ENCODE measurements around the gene NPFFR1. TPM values are rescaled to one million over a fixed set of nuclear protein-coding genes. Genes with fewer than 3 reads are reported as not detected.
"Not testable (repeated sequence)": the region's sequence is repeated elsewhere in the genome, so short reads cannot be mapped to it uniquely, and the experiment has no call there.

The NPFFR1 gene
- total and polyA plus RNA-seq, 9 donors = 0.02 to 0.14 (median 0.05) TPM; not detected in 1

DNA sequence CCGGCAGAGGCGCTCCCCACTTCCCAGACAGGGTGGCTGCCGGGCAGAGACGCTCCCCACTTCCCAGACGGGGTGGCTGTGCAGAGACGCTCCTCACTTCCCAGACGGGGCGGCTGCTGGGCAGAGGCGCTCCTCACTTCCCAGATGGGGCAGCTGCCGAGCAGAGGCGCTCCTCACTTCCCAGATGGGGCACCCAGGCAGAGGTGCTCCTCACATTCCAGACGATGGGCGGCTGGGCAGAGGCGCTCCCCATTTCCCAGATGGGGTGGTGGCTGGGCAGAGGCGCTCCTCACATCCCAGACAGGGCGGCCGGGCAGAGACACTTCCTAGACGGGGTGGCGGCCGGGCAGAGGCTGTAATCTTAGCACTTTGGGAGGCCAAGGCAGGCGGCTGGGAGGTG lies 43.8 kb downstream of the NPFFR1 start:
- not testable (repeated sequence) for H3K36me3 ChIP-seq (ENCODE audit: control insufficient read depth, insufficient read depth, low read length); H3K27ac ChIP-seq (ENCODE audit: low read length); H3K9me3 ChIP-seq (replicated peaks; ENCODE audit: control insufficient read depth, low read depth, low read length); H3K4me3 ChIP-seq (ENCODE audit: low read length); H3K27me3 ChIP-seq (ENCODE audit: control insufficient read depth, insufficient read depth, low read length); DNase-seq; H3K4me1 ChIP-seq (ENCODE audit: control insufficient read depth, insufficient read depth, low read length)
- 84% methylated on average over 13 of the region's 21 CpGs for WGBS (ENCODE audit: insufficient coverage)

DNA sequence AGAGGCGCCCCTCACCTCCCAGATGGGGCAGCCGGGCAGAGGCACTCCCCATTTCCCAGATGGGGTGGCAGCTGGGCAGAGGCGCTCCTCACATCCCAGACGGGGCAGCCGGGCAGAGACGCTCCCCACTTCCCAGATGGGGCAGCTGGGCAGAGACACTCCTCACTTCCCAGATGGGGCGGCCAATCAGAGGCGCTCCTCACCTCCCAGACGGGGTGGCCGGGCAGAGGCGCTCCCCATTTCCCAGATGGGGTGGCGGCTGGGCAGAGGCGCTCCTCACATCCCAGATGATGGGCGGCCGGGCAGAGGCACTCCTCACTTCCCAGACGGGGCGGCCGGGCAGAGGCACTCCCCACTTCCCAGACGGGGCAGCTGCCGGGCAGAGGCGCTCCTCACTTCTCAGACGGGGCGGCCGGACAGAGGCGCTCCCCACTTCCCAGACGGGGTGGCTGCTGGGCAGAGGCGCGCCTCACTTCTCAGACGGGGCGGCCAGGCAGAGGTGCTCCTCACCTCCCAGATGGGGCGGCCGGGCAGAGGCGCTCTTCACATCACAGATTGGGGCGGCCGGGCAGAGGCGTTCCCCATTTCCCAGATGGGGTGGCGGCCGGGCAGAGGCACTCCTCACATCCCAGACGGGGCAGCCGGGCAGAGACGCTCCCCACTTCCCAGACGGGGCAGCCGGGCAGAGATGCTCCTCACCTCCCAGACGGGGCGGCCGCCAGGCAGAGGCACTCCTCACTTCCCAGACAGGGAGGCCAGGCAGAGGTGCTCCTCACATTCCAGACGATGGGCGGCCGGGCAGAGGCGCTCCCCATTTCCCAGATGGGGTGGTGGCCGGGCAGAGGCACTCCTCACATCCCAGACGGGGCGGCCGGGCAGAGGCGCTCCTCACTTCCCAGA lies 44.5 kb downstream of the NPFFR1 start:
- not testable (repeated sequence) for H3K36me3 ChIP-seq (ENCODE audit: control insufficient read depth, insufficient read depth, low read length); H3K4me3 ChIP-seq (ENCODE audit: low read length); H3K9me3 ChIP-seq (replicated peaks; ENCODE audit: control insufficient read depth, low read depth, low read length); H3K4me1 ChIP-seq (ENCODE audit: control insufficient read depth, insufficient read depth, low read length); H3K27me3 ChIP-seq (ENCODE audit: control insufficient read depth, insufficient read depth, low read length); DNase-seq; H3K27ac ChIP-seq (ENCODE audit: low read length)
- WGBS (ENCODE audit: insufficient coverage) = 94% methylated on average over 40 of the region's 55 CpGs

GRCh38 chr10:70237958-70238536 lies 45.8 kb downstream of the NPFFR1 start:
- H3K9me3 ChIP-seq (replicated peaks; ENCODE audit: control insufficient read depth, low read depth, low read length); H3K27ac ChIP-seq (ENCODE audit: low read length): not testable (repeated sequence)
- no CpG with 5 or more reads among the region's 6 CpGs for WGBS (ENCODE audit: insufficient coverage)

DNA sequence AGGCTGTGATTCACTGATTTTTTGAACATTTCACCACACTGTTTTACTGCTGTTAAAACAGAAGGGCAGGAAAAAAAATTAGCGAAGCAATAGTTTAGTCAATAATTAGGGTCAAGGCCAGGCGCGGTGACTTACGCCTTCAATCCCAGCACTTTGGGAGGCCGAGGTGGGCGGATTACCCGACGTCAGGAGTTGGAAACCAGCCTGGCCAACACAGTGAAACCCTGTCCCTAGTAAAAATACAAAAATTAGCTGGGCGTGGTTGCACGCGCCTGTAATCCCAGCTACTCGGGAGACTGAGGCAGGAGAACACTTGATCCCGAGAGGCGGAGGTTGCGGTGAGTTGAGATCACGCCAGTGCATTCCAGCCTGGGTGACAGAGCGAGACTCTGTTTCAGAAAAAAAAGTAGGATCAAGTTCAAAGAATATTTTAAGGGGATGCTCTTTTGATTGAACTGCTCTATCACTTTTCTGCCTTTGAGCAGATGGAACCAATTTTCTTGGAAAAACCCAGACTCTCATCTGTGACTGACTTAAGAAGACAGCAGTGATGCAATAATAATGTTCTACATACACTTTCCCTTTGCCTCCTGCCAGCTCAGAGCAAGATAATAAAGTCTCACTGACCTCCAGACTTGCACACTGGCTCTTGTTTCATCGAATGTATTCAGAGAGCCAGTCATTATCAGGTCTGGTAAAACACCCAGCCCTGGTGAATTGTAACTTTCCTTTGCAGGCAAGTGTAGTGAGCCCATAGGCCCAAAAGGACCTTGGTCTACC lies 48.9 kb downstream of the NPFFR1 start:
- WGBS (ENCODE audit: insufficient coverage) = 61% methylated on average over 15 of the region's 18 CpGs
- H3K27me3 ChIP-seq (ENCODE audit: control insufficient read depth, insufficient read depth, low read length) = no peaks in the 10 kb centered on the region
- DNase-seq = peak; percentile 64

More at GRCh38 chr10:70237958-70238536, 45.8 kb downstream of the NPFFR1 start:
- not testable (repeated sequence) for H3K4me3 ChIP-seq (ENCODE audit: low read length); H3K36me3 ChIP-seq (ENCODE audit: control insufficient read depth, insufficient read depth, low read length); H3K27me3 ChIP-seq (ENCODE audit: control insufficient read depth, insufficient read depth, low read length); H3K4me1 ChIP-seq (ENCODE audit: control insufficient read depth, insufficient read depth, low read length); DNase-seq

DNA sequence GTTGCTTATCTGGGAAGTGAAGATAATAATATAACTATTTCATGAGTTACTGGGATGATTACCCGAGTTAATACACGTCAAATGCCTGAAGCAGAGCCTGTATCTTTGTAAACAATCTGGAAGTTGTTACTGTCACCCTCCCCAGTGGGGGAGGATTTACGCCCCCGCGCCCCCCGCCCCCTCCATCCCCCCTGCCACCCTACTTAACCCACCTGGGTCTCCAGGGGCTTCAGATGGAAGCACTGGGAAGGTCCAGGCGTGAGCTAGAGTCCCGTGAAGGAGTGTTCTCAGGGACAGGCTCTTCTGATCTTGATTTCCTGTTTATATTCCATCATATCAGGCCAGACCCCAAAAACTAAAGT lies 49.9 kb downstream of the NPFFR1 start:
- DNase-seq = no peak
- no peaks in the 10 kb centered on the region for H3K36me3 ChIP-seq (ENCODE audit: control insufficient read depth, insufficient read depth, low read length)
- H3K4me3 ChIP-seq (ENCODE audit: low read length) = peak overlapping the region; percentile 86
- peaks cover 3% of the 10 kb centered on the region for H3K4me1 ChIP-seq (ENCODE audit: control insufficient read depth, insufficient read depth, low read length)
- H3K9me3 ChIP-seq (replicated peaks; ENCODE audit: control insufficient read depth, low read depth, low read length) = no peaks in the 10 kb centered on the region
- peak overlapping the region; percentile 71 for H3K27ac ChIP-seq (ENCODE audit: low read length)
- WGBS (ENCODE audit: insufficient coverage) = no CpG with 5 or more reads among the region's 8 CpGs
- no peaks in the 10 kb centered on the region for H3K27me3 ChIP-seq (ENCODE audit: control insufficient read depth, insufficient read depth, low read length)

More for the DNA sequence above, 48.9 kb downstream of the NPFFR1 start:
- H3K9me3 ChIP-seq (replicated peaks; ENCODE audit: control insufficient read depth, low read depth, low read length) = no peaks in the 10 kb centered on the region
- H3K4me1 ChIP-seq (ENCODE audit: control insufficient read depth, insufficient read depth, low read length) = peaks cover 3% of the 10 kb centered on the region
- H3K4me3 ChIP-seq (ENCODE audit: low read length) = no peak overlapping the region
- no peaks in the 10 kb centered on the region for H3K36me3 ChIP-seq (ENCODE audit: control insufficient read depth, insufficient read depth, low read length)
- no peak overlapping the region for H3K27ac ChIP-seq (ENCODE audit: low read length)

DNA sequence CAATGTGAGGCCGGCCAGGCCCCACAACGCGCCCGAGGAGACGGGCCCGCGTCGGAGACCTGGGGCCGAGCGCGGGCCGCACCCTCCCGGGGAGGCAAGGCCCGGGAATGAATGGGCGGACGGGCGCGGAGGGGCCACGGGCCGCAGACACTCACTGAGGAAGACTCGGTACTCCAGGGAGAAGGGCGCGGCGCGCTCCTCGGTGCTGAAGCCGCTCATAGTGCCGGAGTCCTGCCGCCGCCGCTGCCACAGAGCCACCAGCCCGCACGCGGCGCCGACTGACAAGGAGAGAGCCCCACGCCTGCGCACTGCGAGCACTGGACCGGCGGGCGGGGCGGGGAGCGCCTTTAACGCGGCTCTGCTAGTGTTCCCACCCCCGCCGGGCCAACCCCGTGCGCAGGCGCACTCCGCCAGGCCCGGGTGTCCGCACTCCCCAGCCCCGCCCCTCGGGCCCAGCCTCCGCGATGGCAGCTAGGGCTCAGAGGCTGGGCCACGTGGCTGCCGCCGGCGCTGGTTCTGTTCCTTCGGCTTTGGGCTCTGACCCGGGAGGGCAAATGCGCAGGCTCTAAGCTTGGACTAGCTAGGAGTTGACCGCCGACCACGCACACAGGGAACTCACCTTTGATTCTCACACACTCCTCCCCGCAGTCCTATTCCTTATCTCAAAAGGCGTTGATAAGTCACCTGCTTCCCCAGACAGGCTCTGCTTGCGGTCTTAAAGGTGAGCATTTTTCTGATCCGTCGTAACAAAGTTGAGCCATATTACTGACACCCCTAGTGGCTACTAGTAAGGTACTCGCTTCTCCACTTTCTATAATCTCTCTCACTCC lies 50.5 kb downstream of the NPFFR1 start, which contains the start of gene PPA1:
Gene PPA1, minus strand, starts transcription at position 321 of the 830 bp plus-strand sequence. Its CDS starts 102 bp downstream, at position 219.
- WGBS (ENCODE audit: insufficient coverage) = 0% methylated on average over 71 of the region's 74 CpGs

DNA sequence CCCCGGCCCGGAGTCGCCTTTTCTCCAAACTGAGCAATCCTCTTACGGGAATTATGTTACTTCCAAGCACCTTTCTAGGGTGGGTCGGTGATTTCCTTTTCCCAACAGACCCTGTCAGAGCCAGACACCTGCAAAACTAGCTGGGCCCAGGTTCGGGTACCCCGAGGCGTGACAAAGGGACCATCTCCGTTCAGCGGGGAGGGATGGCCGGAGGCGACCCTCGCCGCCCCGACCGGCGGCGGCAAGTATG lies 51.0 kb downstream of the NPFFR1 start:
- Histone ChIP-seq H3K27ac (ENCODE audit: low read length) (peak overlapping the region; percentile 65), H3K27me3 (ENCODE audit: control insufficient read depth, insufficient read depth, low read length) (no peaks in the 10 kb centered on the region), H3K9me3 (replicated peaks; ENCODE audit: control insufficient read depth, low read depth, low read length) (no peaks in the 10 kb centered on the region), H3K4me3 (ENCODE audit: low read length) (peak overlapping the region; percentile 86), H3K4me1 (ENCODE audit: control insufficient read depth, insufficient read depth, low read length) (peaks cover 3% of the 10 kb centered on the region), H3K36me3 (ENCODE audit: control insufficient read depth, insufficient read depth, low read length) (peaks cover 3% of the 10 kb centered on the region)
- no peak for DNase-seq
- WGBS (ENCODE audit: insufficient coverage) = 0% methylated on average over 16 of the region's 18 CpGs

More for the DNA sequence above, 50.5 kb downstream of the NPFFR1 start, which contains the start of gene PPA1:
- Histone ChIP-seq H3K9me3 (replicated peaks; ENCODE audit: control insufficient read depth, low read depth, low read length) (no peaks in the 10 kb centered on the region), H3K4me3 (ENCODE audit: low read length) (peak within 1 kb of the TSS; percentile 86), H3K36me3 (ENCODE audit: control insufficient read depth, insufficient read depth, low read length) (peaks cover 3% of the 10 kb centered on the region), H3K4me1 (ENCODE audit: control insufficient read depth, insufficient read depth, low read length) (peaks cover 3% of the 10 kb centered on the region), H3K27me3 (ENCODE audit: control insufficient read depth, insufficient read depth, low read length) (no peaks in the 10 kb centered on the region), H3K27ac (ENCODE audit: low read length) (peak within 1 kb of the TSS; percentile 71)
- peak; percentile 99 for DNase-seq

GRCh38 chr10:70232155-70232858 lies 51.5 kb downstream of the NPFFR1 start:
- Histone ChIP-seq H3K4me3 (ENCODE audit: low read length) (peak overlapping the region; percentile 86), H3K4me1 (ENCODE audit: control insufficient read depth, insufficient read depth, low read length) (peaks cover 3% of the 10 kb centered on the region), H3K27ac (ENCODE audit: low read length) (peak overlapping the region; percentile 65), H3K27me3 (ENCODE audit: control insufficient read depth, insufficient read depth, low read length) (no peaks in the 10 kb centered on the region), H3K9me3 (replicated peaks; ENCODE audit: control insufficient read depth, low read depth, low read length) (no peaks in the 10 kb centered on the region), H3K36me3 (ENCODE audit: control insufficient read depth, insufficient read depth, low read length) (peaks cover 3% of the 10 kb centered on the region)
- peak; percentile 57 for DNase-seq
- under 1% methylated on average over 25 of the region's 39 CpGs for WGBS (ENCODE audit: insufficient coverage)

DNA sequence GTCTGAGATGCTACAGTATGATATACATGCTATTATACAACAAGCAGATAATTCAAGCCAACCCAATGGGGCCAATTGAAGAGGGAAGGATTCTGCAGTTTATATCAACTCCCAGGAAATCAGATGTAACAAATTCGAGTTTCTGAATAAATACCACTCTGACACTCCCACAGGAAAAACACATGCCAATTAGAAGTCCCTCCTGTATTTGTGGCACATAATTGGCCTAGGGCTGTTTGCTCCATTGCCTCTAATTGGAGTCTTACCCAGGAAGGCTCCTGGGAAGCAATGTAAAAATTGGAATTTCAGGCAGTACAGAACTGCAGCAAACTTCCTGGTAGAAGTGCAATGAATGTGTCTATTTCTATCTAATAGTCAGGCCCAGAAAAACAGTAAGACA lies 55.3 kb downstream of the NPFFR1 start:
- no peaks in the 10 kb centered on the region for H3K9me3 ChIP-seq (replicated peaks; ENCODE audit: control insufficient read depth, low read depth, low read length)
- H3K36me3 ChIP-seq (ENCODE audit: control insufficient read depth, insufficient read depth, low read length) = peaks cover 9% of the 10 kb centered on the region
- DNase-seq = no peak
- WGBS (ENCODE audit: insufficient coverage) = no CpG with 5 or more reads among the region's 1 CpG
- H3K4me1 ChIP-seq (ENCODE audit: control insufficient read depth, insufficient read depth, low read length) = peaks cover 3% of the 10 kb centered on the region
- H3K27ac ChIP-seq (ENCODE audit: low read length) = no peak overlapping the region
- no peaks in the 10 kb centered on the region for H3K27me3 ChIP-seq (ENCODE audit: control insufficient read depth, insufficient read depth, low read length)
- H3K4me3 ChIP-seq (ENCODE audit: low read length) = no peak overlapping the region
